ENCODE measurements around the gene NEK3. TPM values are rescaled to one million over a fixed set of nuclear protein-coding genes. Genes with fewer than 3 reads are reported as not detected.

The NEK3 gene
- total RNA-seq (2022; extraction: Qiagen RNA extraction): 5.9 to 9.5 TPM (median 7.0 TPM) in 5 replicates

GRCh38 chr13:52159159-52159982, at the start of gene NEK3:
Gene NEK3 (minus strand): TSS chr13:52159597. CDS start chr13:52156191, 3,406 bp downstream.

GRCh38 chr13:52128714-52129700, 30.4 kb downstream of the NEK3 start, which contains the start of gene NEK5:
Gene NEK5 (minus strand): TSS chr13:52129073. CDS start chr13:52127482, 1,591 bp downstream.

Other genes with a start within 250 kb of the NEK3 start
- 2.1 to 3.4 TPM (median 2.6 TPM) in 5 replicates for gene ATP7B, start 148.1 kb downstream of the NEK3 start, total RNA-seq (2022; extraction: Qiagen RNA extraction)
- gene ALG11, start 147.2 kb downstream of the NEK3 start, total RNA-seq (2022; extraction: Qiagen RNA extraction): 5.4 to 12.0 TPM (median 7.3 TPM) in 5 replicates
- 5.6 to 7.6 TPM (median 5.9 TPM) in 5 replicates for gene UTP14C, start 134.9 kb downstream of the NEK3 start, total RNA-seq (2022; extraction: Qiagen RNA extraction)
- 0.07 to 0.13 TPM (median 0.07 TPM) in 4 of 5 replicates, not detected in the other for gene NEK5, start 30.5 kb downstream of the NEK3 start, total RNA-seq (2022; extraction: Qiagen RNA extraction)
- 5.4 to 6.7 TPM (median 6.0 TPM) in 5 replicates for gene THSD1, start 246.6 kb upstream of the NEK3 start, total RNA-seq (2022; extraction: Qiagen RNA extraction)

Measured in A549 treated with AZD2906 at 1 μM for 4 hours (cell line).